Mesendoderm (in vitro differentiated cells): ENCODE results near the gene LRRC42.

Experiments
- DNase-seq: peaks from one replicate; pipeline ENCODE4 v3.0.0; 2013
- H2AK5ac ChIP-seq: 2 replicates; pipeline ENCODE4 v1.6.1; 2013; ENCODE audit warnings: low read length, inconsistent platforms
- H2BK120ac ChIP-seq: 2 replicates; pipeline ENCODE4 v1.6.1; 2013; ENCODE audit warnings: low read depth, mild to moderate bottlenecking, low read length, moderate library complexity, mixed read lengths
- H2BK15ac ChIP-seq: replicated peaks from 2 replicates; pipeline ENCODE4 v1.6.1; 2013; ENCODE audit warnings: low read depth, mild to moderate bottlenecking, moderate library complexity
- H2BK5ac ChIP-seq: 2 replicates; pipeline ENCODE4 v1.6.1; 2013; ENCODE audit warnings: low read length, inconsistent platforms
- H3K18ac ChIP-seq: 2 replicates; pipeline ENCODE4 v1.6.1; 2013; ENCODE audit warnings: mild to moderate bottlenecking, low read length, mixed read lengths
- H3K23ac ChIP-seq: one replicate; pipeline ENCODE4 v1.6.1; 2013; ENCODE audit warnings: low read length
- H3K27ac ChIP-seq: 2 replicates; pipeline ENCODE4 v1.5.1; 2013; ENCODE audit warnings: low read depth, mild to moderate bottlenecking, inconsistent platforms, low read length, moderate library complexity
- H3K27me3 ChIP-seq: 2 replicates; pipeline ENCODE4 v1.6.1; 2013; ENCODE audit warnings: low read length, control low read depth, mild to moderate bottlenecking, inconsistent platforms; ENCODE audit not compliant: insufficient read depth, poor library complexity
- H3K36me3 ChIP-seq: 2 replicates; pipeline ENCODE4 v1.6.1; 2013; ENCODE audit warnings: low read length, inconsistent platforms; ENCODE audit not compliant: control insufficient read depth, insufficient read depth
- H3K4ac ChIP-seq: one replicate; pipeline ENCODE4 v1.6.1; 2013; ENCODE audit warnings: low read depth, mild to moderate bottlenecking, low read length, moderate library complexity
- H3K4me1 ChIP-seq: 2 replicates; pipeline ENCODE4 v1.6.1; 2013; ENCODE audit warnings: low read depth, low read length, inconsistent platforms; ENCODE audit not compliant: control insufficient read depth
- H3K4me2 ChIP-seq: 2 replicates; pipeline ENCODE4 v1.6.1; 2013; ENCODE audit warnings: low read length
- H3K4me3 ChIP-seq: 2 replicates; pipeline ENCODE4 v1.5.1; 2013; ENCODE audit warnings: mild to moderate bottlenecking, low read length
- H3K56ac ChIP-seq: one replicate; pipeline ENCODE4 v1.6.1; 2013; ENCODE audit warnings: low read length
- H3K79me1 ChIP-seq: 2 replicates; pipeline ENCODE4 v1.6.1; 2013; ENCODE audit warnings: low read length, inconsistent platforms
- H3K79me2 ChIP-seq: 2 replicates; pipeline ENCODE4 v1.6.1; 2013; ENCODE audit warnings: mild to moderate bottlenecking, low read length; ENCODE audit not compliant: control insufficient read depth, insufficient read depth
- H3K9ac ChIP-seq: 2 replicates; pipeline ENCODE4 v1.6.1; 2013; ENCODE audit warnings: low read length, inconsistent platforms
- H4K5ac ChIP-seq: one replicate; pipeline ENCODE4 v1.6.1; 2013; ENCODE audit warnings: low read length
- H4K8ac ChIP-seq: one replicate; pipeline ENCODE4 v1.6.1; 2013; ENCODE audit warnings: low read depth, mild to moderate bottlenecking, control low read depth, low read length, moderate library complexity
- WGBS: extraction: QIAGEN DNeasy Blood & Tissue Kit; methylation state at CpG from one replicate; pipeline ENCODE4 v1.1.7; 2013; ENCODE audit warnings: low lambda C conversion rate, missing lambda C conversion rate; ENCODE audit not compliant: insufficient coverage; ENCODE audit errors: extremely low coverage; 5-methylcytosine and 5-hydroxymethylcytosine counted together

LRRC42 gene

GRCh38 chr1:54004481-54005049 is 58.4 kb downstream of the LRRC42 start:
- no peak overlapping the region for H3K4me2 ChIP-seq
- H3K4me1 ChIP-seq, result no peaks in the 10 kb centered on the region
- H4K5ac ChIP-seq, result no peak overlapping the region
- H3K36me3 ChIP-seq, result no peaks in the 10 kb centered on the region
- H3K23ac ChIP-seq, result no peak overlapping the region
- H3K4me3 ChIP-seq, result no peak overlapping the region
- H3K27ac ChIP-seq, result no peak overlapping the region
- no peak overlapping the region for H3K9ac ChIP-seq
- H3K79me2 ChIP-seq, result no peaks in the 10 kb centered on the region
- no peaks in the 10 kb centered on the region for H3K27me3 ChIP-seq
- no peak overlapping the region for H3K18ac ChIP-seq
- WGBS, result no CpG with 5 or more reads among the region's 27 CpGs
- H2BK5ac ChIP-seq, result no peak overlapping the region
- no peak overlapping the region for H2AK5ac ChIP-seq
- no peak overlapping the region for H4K8ac ChIP-seq
- H3K56ac ChIP-seq, result no peak overlapping the region
- no peaks in the 10 kb centered on the region for H3K79me1 ChIP-seq
- H3K4ac ChIP-seq, result no peak overlapping the region
- no peak overlapping the region for H2BK15ac ChIP-seq
- H2BK120ac ChIP-seq, result no peak overlapping the region
- no peak for DNase-seq

GRCh38 chr1:54006508-54006907 is 60.4 kb downstream of the LRRC42 start:
- Histone ChIP-seq H3K79me2 (no peaks in the 10 kb centered on the region), H3K27me3 (no peaks in the 10 kb centered on the region), H2AK5ac (no peak overlapping the region), H4K5ac (no peak overlapping the region), H2BK120ac (no peak overlapping the region), H3K36me3 (no peaks in the 10 kb centered on the region), H2BK5ac (no peak overlapping the region), H3K79me1 (no peaks in the 10 kb centered on the region), H4K8ac (no peak overlapping the region), H3K4me1 (no peaks in the 10 kb centered on the region), H3K56ac (no peak overlapping the region), H3K9ac (no peak overlapping the region), H3K4me2 (no peak overlapping the region), H3K27ac (no peak overlapping the region), H3K4me3 (no peak overlapping the region), H3K4ac (no peak overlapping the region), H3K23ac (no peak overlapping the region), H3K18ac (no peak overlapping the region), H2BK15ac (no peak overlapping the region)
- no CpG with 5 or more reads among the region's 4 CpGs for WGBS
- DNase-seq, result no peak

- Histone ChIP-seq H2BK15ac (no peak overlapping the region), H3K79me2 (no peaks in the 10 kb centered on the region), H3K4me3 (no peak overlapping the region), H3K36me3 (no peaks in the 10 kb centered on the region), H2BK5ac (no peak overlapping the region), H3K79me1 (no peaks in the 10 kb centered on the region), H4K5ac (no peak overlapping the region), H3K56ac (no peak overlapping the region), H3K23ac (no peak overlapping the region), H3K4ac (no peak overlapping the region), H2BK120ac (no peak overlapping the region), H3K27me3 (no peaks in the 10 kb centered on the region), H3K18ac (no peak overlapping the region), H4K8ac (no peak overlapping the region), H3K27ac (no peak overlapping the region), H3K4me2 (no peak overlapping the region), H3K4me1 (no peaks in the 10 kb centered on the region), H3K9ac (no peak overlapping the region), H2AK5ac (no peak overlapping the region)
- WGBS, result no CpG with 5 or more reads among the region's 4 CpGs
- DNase-seq, result no peak
Measured at GRCh38 chr1:54007613-54008012, 61.5 kb downstream of the LRRC42 start.

GRCh38 chr1:54008876-54009275 is 62.7 kb downstream of the LRRC42 start:
- H3K4me2 ChIP-seq, result no peak overlapping the region
- H2BK120ac ChIP-seq, result no peak overlapping the region
- no peak overlapping the region for H3K27ac ChIP-seq
- H2AK5ac ChIP-seq, result no peak overlapping the region
- no peak overlapping the region for H3K4me3 ChIP-seq
- H3K56ac ChIP-seq, result no peak overlapping the region
- H4K8ac ChIP-seq, result no peak overlapping the region
- H4K5ac ChIP-seq, result no peak overlapping the region
- H2BK15ac ChIP-seq, result no peak overlapping the region
- no peak overlapping the region for H3K18ac ChIP-seq
- no peaks in the 10 kb centered on the region for H3K27me3 ChIP-seq
- DNase-seq, result no peak
- H3K36me3 ChIP-seq, result no peaks in the 10 kb centered on the region
- no peaks in the 10 kb centered on the region for H3K79me2 ChIP-seq
- H3K4ac ChIP-seq, result no peak overlapping the region
- no peaks in the 10 kb centered on the region for H3K79me1 ChIP-seq
- H3K4me1 ChIP-seq, result no peaks in the 10 kb centered on the region
- H2BK5ac ChIP-seq, result no peak overlapping the region
- WGBS, result no CpG with 5 or more reads among the region's 13 CpGs
- no peak overlapping the region for H3K9ac ChIP-seq
- H3K23ac ChIP-seq, result no peak overlapping the region

GRCh38 chr1:54009406-54009805 is 63.3 kb downstream of the LRRC42 start:
- H4K8ac ChIP-seq, result no peak overlapping the region
- no peak overlapping the region for H3K18ac ChIP-seq
- H3K56ac ChIP-seq, result no peak overlapping the region
- DNase-seq, result no peak
- H3K23ac ChIP-seq, result no peak overlapping the region
- H3K79me1 ChIP-seq, result no peaks in the 10 kb centered on the region
- no peak overlapping the region for H2AK5ac ChIP-seq
- H3K27ac ChIP-seq, result no peak overlapping the region
- H3K4me3 ChIP-seq, result no peak overlapping the region
- no peaks in the 10 kb centered on the region for H3K4me1 ChIP-seq
- H3K27me3 ChIP-seq, result no peaks in the 10 kb centered on the region
- H3K79me2 ChIP-seq, result no peaks in the 10 kb centered on the region
- no peak overlapping the region for H2BK120ac ChIP-seq
- H4K5ac ChIP-seq, result no peak overlapping the region
- WGBS, result no CpG with 5 or more reads among the region's 4 CpGs
- no peaks in the 10 kb centered on the region for H3K36me3 ChIP-seq
- no peak overlapping the region for H3K4me2 ChIP-seq
- no peak overlapping the region for H2BK5ac ChIP-seq
- no peak overlapping the region for H3K4ac ChIP-seq
- no peak overlapping the region for H3K9ac ChIP-seq
- no peak overlapping the region for H2BK15ac ChIP-seq

GRCh38 chr1:54010415-54011117 is 64.4 kb downstream of the LRRC42 start:
- Histone ChIP-seq H3K56ac (no peak overlapping the region), H3K4me1 (no peaks in the 10 kb centered on the region), H3K27me3 (no peaks in the 10 kb centered on the region), H3K4me2 (no peak overlapping the region), H3K9ac (no peak overlapping the region), H2BK5ac (no peak overlapping the region), H2AK5ac (no peak overlapping the region), H2BK120ac (no peak overlapping the region), H3K27ac (no peak overlapping the region), H3K79me2 (no peaks in the 10 kb centered on the region), H3K79me1 (no peaks in the 10 kb centered on the region), H2BK15ac (no peak overlapping the region), H3K18ac (no peak overlapping the region), H3K4ac (no peak overlapping the region), H4K5ac (no peak overlapping the region), H3K4me3 (no peak overlapping the region), H4K8ac (no peak overlapping the region), H3K36me3 (no peaks in the 10 kb centered on the region), H3K23ac (no peak overlapping the region)
- DNase-seq, result no peak
- no CpG with 5 or more reads among the region's 5 CpGs for WGBS
